ENCODE measurements around the gene PRR12.

GRCh38 chr19:49544154-49544553, 46.8 kb upstream of the PRR12 start:
- no peak for TF ChIP-seq EP300 (IDR thresholded peaks at IDR 0.05)
- TF ChIP-seq CTCF (IDR thresholded peaks at IDR 0.05): no peak
